Bronchial epithelial cell (primary cell): ENCODE results near the gene RFX4. TPM values are rescaled to one million over a fixed set of nuclear protein-coding genes. Genes with fewer than 3 reads are reported as not detected.

ENCODE experiments used
- DNase-seq: peaks from one replicate; pipeline ENCODE4 v3.0.0-alpha.2; 2010; ENCODE audit warnings: low read depth
- FAIRE-seq: peaks from 2 replicates; lab custom pipeline; 2011; peaks lifted over from hg19 to GRCh38; lab: Jason Lieb, UNC
- H3K27me3 ChIP-seq: 2 replicates; pipeline ENCODE4 v1.5.1; 2011; ENCODE audit warnings: low read length; ENCODE audit not compliant: control insufficient read depth, insufficient read depth
- H3K36me3 ChIP-seq: 2 replicates; pipeline ENCODE4 v1.5.1; 2011; ENCODE audit warnings: low read length; ENCODE audit not compliant: control insufficient read depth, insufficient read depth
- H3K4me3 ChIP-seq: 2 replicates; pipeline ENCODE4 v1.5.1; 2011; ENCODE audit warnings: mild to moderate bottlenecking, low read depth, low read length, control low read depth
- CTCF ChIP-seq: IDR thresholded peaks from 2 replicates; pipeline ENCODE4 v1.5.1; 2011; ENCODE audit warnings: mild to moderate bottlenecking, moderate library complexity, low read length, control low read depth, inconsistent platforms; ENCODE audit not compliant: insufficient read depth, severe bottlenecking
- total RNA-seq: library from RNA; depleted of rRNA; stranded (reverse); fragments of >200 nt; gene quantifications from 2 replicates; pipeline ENCODE4 v1.2.1, GENCODE V29; 2014

RFX4 gene
- total RNA-seq, 1 donor from 2014 or later = not detected

DNA sequence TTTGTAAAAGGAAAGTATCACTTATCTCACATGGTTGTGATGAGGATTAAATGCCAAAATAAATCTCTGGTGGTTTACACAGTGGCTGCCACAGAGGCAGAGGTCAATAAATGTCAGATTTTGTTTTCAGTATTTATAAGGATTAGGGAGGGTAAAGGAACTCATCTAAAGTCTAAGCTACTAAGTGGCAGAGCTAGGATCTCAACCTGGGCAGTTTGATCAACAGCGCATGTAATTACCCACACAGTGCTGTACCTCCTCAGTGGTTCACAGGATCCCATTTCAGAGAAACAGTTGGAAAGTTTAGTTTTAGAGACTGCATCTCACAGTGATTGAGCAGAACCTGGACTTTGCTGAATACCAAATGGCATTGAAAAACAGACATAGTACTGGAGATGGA is 146.8 kb downstream of the RFX4 start:
- Histone ChIP-seq H3K36me3 (no peaks in the 10 kb centered on the region), H3K27me3 (no peaks in the 10 kb centered on the region), H3K4me3 (no peak overlapping the region)
- DNase-seq = no peak
- TF ChIP-seq CTCF = no peak
- FAIRE-seq = peak; percentile 86

GRCh38 chr12:106732890-106733289 is 150.1 kb downstream of the RFX4 start:
- Histone ChIP-seq H3K4me3 (no peak overlapping the region), H3K27me3 (no peaks in the 10 kb centered on the region), H3K36me3 (no peaks in the 10 kb centered on the region)
- TF ChIP-seq CTCF = no peak
- FAIRE-seq = no peak
- DNase-seq = no peak

- Histone ChIP-seq H3K36me3 (no peaks in the 10 kb centered on the region), H3K4me3 (no peak overlapping the region), H3K27me3 (no peaks in the 10 kb centered on the region)
- FAIRE-seq (no peak), DNase-seq (no peak)
- TF ChIP-seq CTCF = no peak
Observed at GRCh38 chr12:106733660-106734059, 150.9 kb downstream of the RFX4 start.

DNA sequence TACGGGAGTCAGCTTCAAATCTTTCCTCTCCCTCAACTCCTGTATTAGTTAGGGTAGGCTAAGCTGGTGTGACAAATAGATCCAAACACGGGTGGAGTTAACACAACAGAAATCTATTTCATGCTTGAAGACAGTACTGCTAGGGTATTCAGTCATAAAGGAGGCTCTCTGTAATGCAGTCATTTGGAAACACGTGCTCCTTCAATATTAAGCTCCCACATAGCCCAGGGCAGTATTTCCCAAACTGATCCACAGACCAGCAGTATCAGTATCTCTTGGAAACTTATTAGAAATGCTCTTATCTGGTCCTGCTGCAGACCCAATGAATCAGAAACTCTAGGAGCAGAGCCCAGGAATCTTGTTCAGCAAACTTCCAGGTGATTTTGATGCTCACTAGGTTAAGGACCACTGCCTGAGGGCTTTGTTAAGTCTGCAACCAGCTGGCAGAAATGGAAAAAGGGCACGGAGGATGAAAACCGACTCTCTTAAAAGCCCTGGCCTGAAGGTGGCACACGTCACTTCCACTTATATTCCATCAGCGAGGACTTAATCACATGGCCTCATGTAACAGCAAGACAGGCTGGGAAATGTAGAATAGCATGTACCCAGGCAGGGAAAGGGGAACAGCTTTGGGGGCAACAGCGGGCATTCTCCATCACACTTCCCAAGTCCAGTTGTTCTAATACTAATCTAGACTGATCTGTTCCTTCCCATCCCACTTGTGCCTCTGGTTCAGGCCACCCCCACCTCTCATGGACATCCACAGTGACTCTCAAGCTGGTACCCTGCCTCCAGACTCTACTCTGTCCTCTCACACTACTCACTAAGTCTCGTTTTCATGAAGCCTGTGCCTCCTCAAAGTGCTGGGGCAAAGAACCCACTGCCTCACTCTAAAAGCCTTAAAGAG is 153.5 kb downstream of the RFX4 start:
- Histone ChIP-seq H3K4me3 (no peak overlapping the region), H3K36me3 (no peaks in the 10 kb centered on the region), H3K27me3 (no peaks in the 10 kb centered on the region)
- no peak for FAIRE-seq
- no peak for TF ChIP-seq CTCF
- DNase-seq = peak; percentile 7

DNA sequence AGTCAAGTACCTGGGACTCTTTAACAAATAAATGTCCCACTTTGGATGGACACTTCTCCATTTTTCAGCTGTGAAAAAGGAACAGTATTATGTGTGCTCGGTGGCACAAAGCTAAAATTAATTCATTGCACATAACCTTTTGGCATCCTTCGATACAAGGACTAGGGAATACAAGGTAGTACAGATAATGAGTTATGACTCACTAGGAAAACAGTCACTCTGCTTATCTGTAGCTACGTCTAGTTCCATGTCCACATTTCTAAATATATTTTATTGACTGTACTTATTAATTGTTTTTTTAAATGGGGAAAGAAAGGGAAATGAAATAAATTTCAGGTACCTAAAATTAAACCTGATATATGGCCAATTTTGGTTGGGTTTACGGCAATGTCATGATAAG is 156.5 kb downstream of the RFX4 start:
- no peaks in the 10 kb centered on the region for H3K36me3 ChIP-seq
- no peak overlapping the region for H3K4me3 ChIP-seq
- H3K27me3 ChIP-seq = no peaks in the 10 kb centered on the region
- DNase-seq (peak; percentile 30), FAIRE-seq (no peak)
- no peak for TF ChIP-seq CTCF
